A673 (cell line): ENCODE results near the gene HSP90AB1.

Experiments used
- EZH2 ChIP-seq: fragments of 200-600 bp; sonication (generic); IDR thresholded peaks from 2 replicates; pipeline ENCODE4 v1.6.1; 2017; ENCODE audit warnings: borderline replicate concordance, low read depth, mild to moderate bottlenecking, mixed read lengths, antibody characterized with exemption, low read length; ENCODE audit not compliant: poor library complexity, severe bottlenecking
- TF ChIP-seq, protein P1 (sequence below): fragments of 300-800, 200-600 bp; sonication (generic); conservative IDR thresholded peaks from 2 replicates; pipeline ENCODE4 v1.5.1; 2017; ENCODE audit warnings: low read depth, mild to moderate bottlenecking, antibody characterized with exemption, low read length, moderate library complexity, mixed read lengths

DNA sequence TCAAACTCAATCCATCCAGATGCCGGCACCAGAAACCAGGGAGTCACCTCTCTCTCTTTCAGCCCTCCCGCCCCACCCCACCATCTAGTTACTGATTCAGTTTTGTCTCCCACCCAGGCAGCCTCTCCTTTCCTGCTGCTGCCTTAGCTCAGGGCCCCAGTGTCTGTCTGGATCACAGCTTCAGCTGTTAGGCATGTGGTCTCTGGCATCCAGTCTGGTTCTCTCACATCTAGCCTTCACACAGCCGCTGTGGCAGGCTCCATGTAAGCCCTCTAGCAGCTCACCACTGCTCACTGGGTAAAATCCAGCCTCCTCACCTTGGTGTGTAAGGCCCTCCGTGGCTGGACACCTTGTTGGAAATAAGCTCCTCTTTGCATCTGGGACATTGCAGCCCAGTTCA, 44.9 kb downstream of the HSP90AB1 start:
- TF ChIP-seq, protein P1, sequence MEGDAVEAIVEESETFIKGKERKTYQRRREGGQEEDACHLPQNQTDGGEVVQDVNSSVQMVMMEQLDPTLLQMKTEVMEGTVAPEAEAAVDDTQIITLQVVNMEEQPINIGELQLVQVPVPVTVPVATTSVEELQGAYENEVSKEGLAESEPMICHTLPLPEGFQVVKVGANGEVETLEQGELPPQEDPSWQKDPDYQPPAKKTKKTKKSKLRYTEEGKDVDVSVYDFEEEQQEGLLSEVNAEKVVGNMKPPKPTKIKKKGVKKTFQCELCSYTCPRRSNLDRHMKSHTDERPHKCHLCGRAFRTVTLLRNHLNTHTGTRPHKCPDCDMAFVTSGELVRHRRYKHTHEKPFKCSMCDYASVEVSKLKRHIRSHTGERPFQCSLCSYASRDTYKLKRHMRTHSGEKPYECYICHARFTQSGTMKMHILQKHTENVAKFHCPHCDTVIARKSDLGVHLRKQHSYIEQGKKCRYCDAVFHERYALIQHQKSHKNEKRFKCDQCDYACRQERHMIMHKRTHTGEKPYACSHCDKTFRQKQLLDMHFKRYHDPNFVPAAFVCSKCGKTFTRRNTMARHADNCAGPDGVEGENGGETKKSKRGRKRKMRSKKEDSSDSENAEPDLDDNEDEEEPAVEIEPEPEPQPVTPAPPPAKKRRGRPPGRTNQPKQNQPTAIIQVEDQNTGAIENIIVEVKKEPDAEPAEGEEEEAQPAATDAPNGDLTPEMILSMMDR: no peak
- no peak for TF ChIP-seq EZH2
